BLaER1 (cell line): ENCODE data around the gene RPS19.

Experiments used
- H3K27ac ChIP-seq: shearing (Covaris generic); formaldehyde crosslinking; 2 replicates; pipeline ENCODE4 v1.8.1; 2022
- H3K27me3 ChIP-seq: shearing (Covaris generic); formaldehyde crosslinking; 2 replicates; pipeline ENCODE4 v1.8.1; 2022
- H3K36me3 ChIP-seq: shearing (Covaris generic); formaldehyde crosslinking; 2 replicates; pipeline ENCODE4 v1.8.1; 2022
- H3K4me1 ChIP-seq: shearing (Covaris generic); formaldehyde crosslinking; 2 replicates; pipeline ENCODE4 v1.8.1; 2022
- H3K4me2 ChIP-seq: shearing (Covaris generic); formaldehyde crosslinking; 2 replicates; pipeline ENCODE4 v1.8.1; 2022
- H3K4me3 ChIP-seq: shearing (Covaris generic); formaldehyde crosslinking; 2 replicates; pipeline ENCODE4 v1.8.1; 2022
- H3K9ac ChIP-seq: shearing (Covaris generic); formaldehyde crosslinking; 2 replicates; pipeline ENCODE4 v1.8.1; 2022
- H3K9me3 ChIP-seq: shearing (Covaris generic); formaldehyde crosslinking; 2 replicates; pipeline ENCODE4 v1.8.1; 2022
- H4K20me1 ChIP-seq: shearing (Covaris generic); formaldehyde crosslinking; 2 replicates; pipeline ENCODE4 v1.8.1; 2022
- Cebpa-rat ChIP-seq: shearing (Covaris generic); IDR thresholded peaks from 2 replicates; pipeline ENCODE4 v1.8.1; 2022

RPS19 gene

GRCh38 chr19:41883821-41884733 lies 24.0 kb downstream of the RPS19 start:
- Histone ChIP-seq H3K4me1 (peaks cover 79% of the 10 kb centered on the region), H3K36me3 (peaks cover 37% of the 10 kb centered on the region), H3K4me2 (peak overlapping the region; percentile 99), H3K9me3 (no peaks in the 10 kb centered on the region), H3K27me3 (no peaks in the 10 kb centered on the region), H4K20me1 (peaks cover 63% of the 10 kb centered on the region), H3K9ac (peak overlapping the region; percentile 88), H3K4me3 (peak overlapping the region; percentile 84), H3K27ac (peak overlapping the region; percentile 96)
- TF ChIP-seq Cebpa-rat, result no peak

DNA sequence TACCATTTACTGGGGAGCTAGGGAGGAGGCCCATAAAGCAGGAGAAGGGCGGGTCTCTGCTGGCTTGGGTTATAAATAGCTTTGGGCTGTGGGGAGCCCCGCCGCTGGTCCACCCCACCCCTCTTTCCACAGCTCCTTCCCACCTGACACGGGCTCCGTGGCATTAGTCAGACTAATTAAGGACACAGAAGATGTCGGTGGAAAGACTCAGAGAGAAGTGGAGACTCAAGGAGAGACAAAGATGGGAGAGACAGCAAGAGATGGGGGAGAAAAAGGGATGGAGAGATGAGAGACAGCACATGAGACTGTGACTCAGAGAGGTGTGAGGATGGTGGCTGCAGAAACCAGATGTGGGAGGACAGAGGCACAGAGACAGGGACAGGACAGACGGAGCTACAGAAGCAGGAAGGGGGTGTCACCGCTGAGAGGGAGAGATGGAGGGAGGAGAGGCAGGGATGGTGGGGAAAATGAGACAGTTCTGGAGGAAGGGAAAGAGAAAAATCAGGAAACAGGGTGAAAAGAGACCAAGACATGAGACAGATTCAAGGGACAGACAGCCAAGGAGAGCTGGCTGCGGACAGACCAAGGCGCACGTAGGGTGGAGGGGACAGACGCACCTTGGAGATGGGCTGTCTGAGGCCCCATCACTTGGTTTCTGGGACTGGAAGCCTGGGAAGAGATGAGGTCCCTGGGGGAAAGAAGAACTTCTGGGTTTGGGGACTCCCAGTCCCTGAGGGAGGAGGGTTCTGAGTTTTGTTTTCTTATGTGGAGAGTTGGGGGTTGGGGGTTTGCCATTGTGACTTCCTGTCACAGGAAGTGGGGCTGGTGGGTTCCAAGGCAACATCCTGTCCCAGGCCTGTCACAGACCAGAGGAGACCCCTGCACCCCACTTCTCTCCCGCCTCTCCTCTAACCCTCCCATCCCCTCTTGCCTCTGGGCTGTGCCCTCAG lies 27.0 kb downstream of the RPS19 start:
- peak overlapping the region; percentile 53 for H3K4me3 ChIP-seq
- peak overlapping the region; percentile 66 for H3K9ac ChIP-seq
- H3K4me1 ChIP-seq, result peaks cover 73% of the 10 kb centered on the region
- peak overlapping the region; percentile 79 for H3K27ac ChIP-seq
- H3K27me3 ChIP-seq, result no peaks in the 10 kb centered on the region
- H3K9me3 ChIP-seq, result no peaks in the 10 kb centered on the region
- peaks cover 49% of the 10 kb centered on the region for H3K36me3 ChIP-seq
- peaks cover 78% of the 10 kb centered on the region for H4K20me1 ChIP-seq
- peak overlapping the region; percentile 99 for H3K4me2 ChIP-seq
- no peak for TF ChIP-seq Cebpa-rat

- H4K20me1 ChIP-seq, result peaks cover 86% of the 10 kb centered on the region
- peak overlapping the region; percentile 53 for H3K4me3 ChIP-seq
- no peak for TF ChIP-seq Cebpa-rat
- peak overlapping the region; percentile 79 for H3K27ac ChIP-seq
- H3K4me1 ChIP-seq, result peaks cover 74% of the 10 kb centered on the region
- peak overlapping the region; percentile 99 for H3K4me2 ChIP-seq
- H3K27me3 ChIP-seq, result no peaks in the 10 kb centered on the region
- H3K36me3 ChIP-seq, result peaks cover 57% of the 10 kb centered on the region
- peak overlapping the region; percentile 66 for H3K9ac ChIP-seq
- H3K9me3 ChIP-seq, result no peaks in the 10 kb centered on the region
Measured at GRCh38 chr19:41887711-41888382, 27.8 kb downstream of the RPS19 start.

- no peak overlapping the region for H3K27ac ChIP-seq
- H3K4me3 ChIP-seq, result no peak overlapping the region
- TF ChIP-seq Cebpa-rat, result no peak
- peaks cover 79% of the 10 kb centered on the region for H3K4me1 ChIP-seq
- 0 out of 2 replicates have a peak overlapping the region, but pooled peaks have one; percentile 1 for H3K9ac ChIP-seq
- no peaks in the 10 kb centered on the region for H3K9me3 ChIP-seq
- peaks cover 86% of the 10 kb centered on the region for H4K20me1 ChIP-seq
- no peaks in the 10 kb centered on the region for H3K27me3 ChIP-seq
- H3K36me3 ChIP-seq, result peaks cover 60% of the 10 kb centered on the region
- H3K4me2 ChIP-seq, result no peak overlapping the region
Measured at GRCh38 chr19:41888926-41889325, 28.9 kb downstream of the RPS19 start.

DNA sequence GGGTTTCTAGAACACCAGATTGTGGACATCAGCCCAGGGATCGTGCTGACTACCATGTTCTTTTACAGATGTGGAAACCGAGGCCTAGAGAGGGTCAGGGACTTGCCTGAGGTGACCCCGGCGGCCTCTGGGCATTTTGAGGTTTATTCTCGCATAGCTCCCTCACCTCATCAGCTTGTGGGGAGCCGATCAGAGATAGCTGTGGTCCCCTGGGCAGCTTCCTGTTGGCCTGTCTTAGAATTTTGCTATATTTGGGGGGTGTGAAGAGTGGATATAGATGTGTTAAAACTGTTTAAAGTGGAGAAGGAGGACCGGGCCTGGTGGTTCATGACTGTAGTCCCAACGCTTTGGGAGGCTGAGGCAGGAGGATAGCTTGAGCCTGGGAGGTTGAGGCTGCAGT lies 29.8 kb downstream of the RPS19 start:
- Histone ChIP-seq H3K4me1 (peaks cover 78% of the 10 kb centered on the region), H3K27ac (no peak overlapping the region), H3K9me3 (no peaks in the 10 kb centered on the region), H3K4me2 (no peak overlapping the region), H3K27me3 (no peaks in the 10 kb centered on the region), H4K20me1 (peaks cover 80% of the 10 kb centered on the region), H3K36me3 (peaks cover 69% of the 10 kb centered on the region), H3K4me3 (no peak overlapping the region), H3K9ac (0 out of 2 replicates have a peak overlapping the region, but pooled peaks have one; percentile 1)
- no peak for TF ChIP-seq Cebpa-rat

GRCh38 chr19:41890936-41891335 lies 30.9 kb downstream of the RPS19 start:
- peaks cover 72% of the 10 kb centered on the region for H3K36me3 ChIP-seq
- H3K27me3 ChIP-seq, result no peaks in the 10 kb centered on the region
- no peak overlapping the region for H3K4me2 ChIP-seq
- H3K9ac ChIP-seq, result no peak overlapping the region
- no peaks in the 10 kb centered on the region for H3K9me3 ChIP-seq
- H4K20me1 ChIP-seq, result peaks cover 77% of the 10 kb centered on the region
- no peak overlapping the region for H3K27ac ChIP-seq
- H3K4me3 ChIP-seq, result no peak overlapping the region
- TF ChIP-seq Cebpa-rat, result no peak
- H3K4me1 ChIP-seq, result peaks cover 67% of the 10 kb centered on the region

- no peak overlapping the region for H3K9ac ChIP-seq
- H3K4me1 ChIP-seq, result peaks cover 53% of the 10 kb centered on the region
- H3K27ac ChIP-seq, result peak overlapping the region; percentile 39; the same call in 1 of the 2 replicates
- no peak overlapping the region for H3K4me3 ChIP-seq
- no peak overlapping the region; the same call in 1 of the 2 replicates for H3K4me2 ChIP-seq
- no peaks in the 10 kb centered on the region for H3K27me3 ChIP-seq
- no peak for TF ChIP-seq Cebpa-rat
- no peaks in the 10 kb centered on the region for H3K9me3 ChIP-seq
- peaks cover 78% of the 10 kb centered on the region for H3K36me3 ChIP-seq
- peaks cover 63% of the 10 kb centered on the region for H4K20me1 ChIP-seq
Measured at GRCh38 chr19:41892173-41892902, 32.3 kb downstream of the RPS19 start.

DNA sequence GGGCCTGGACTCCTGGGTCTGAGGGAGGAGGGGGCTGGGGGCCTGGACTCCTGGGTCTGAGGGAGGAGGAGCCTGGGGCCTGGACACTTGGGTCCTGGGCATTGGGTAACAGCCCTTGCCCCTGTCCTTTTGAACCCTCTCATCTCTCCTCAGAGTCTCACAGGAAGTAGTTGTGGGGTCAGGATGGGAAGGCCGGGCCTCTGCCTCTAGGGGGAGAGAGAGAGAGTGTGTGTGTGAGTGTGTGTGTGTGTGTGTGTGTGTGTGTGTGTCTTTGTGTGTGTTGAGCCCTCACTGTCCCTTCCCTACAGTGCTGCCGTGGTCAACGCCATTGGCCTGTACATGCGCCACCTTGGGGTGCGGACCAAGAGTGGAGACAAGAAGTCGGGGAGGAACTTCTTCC lies 33.8 kb downstream of the RPS19 start:
- peaks cover 57% of the 10 kb centered on the region for H4K20me1 ChIP-seq
- TF ChIP-seq Cebpa-rat, result no peak
- 0 out of 2 replicates have a peak overlapping the region, but pooled peaks have one; percentile 9 for H3K4me2 ChIP-seq
- peak overlapping the region; percentile 30; the same call in 1 of the 2 replicates for H3K27ac ChIP-seq
- no peak overlapping the region for H3K9ac ChIP-seq
- H3K4me1 ChIP-seq, result peaks cover 41% of the 10 kb centered on the region
- H3K27me3 ChIP-seq, result no peaks in the 10 kb centered on the region
- no peaks in the 10 kb centered on the region for H3K9me3 ChIP-seq
- H3K36me3 ChIP-seq, result peaks cover 82% of the 10 kb centered on the region
- no peak overlapping the region for H3K4me3 ChIP-seq

DNA sequence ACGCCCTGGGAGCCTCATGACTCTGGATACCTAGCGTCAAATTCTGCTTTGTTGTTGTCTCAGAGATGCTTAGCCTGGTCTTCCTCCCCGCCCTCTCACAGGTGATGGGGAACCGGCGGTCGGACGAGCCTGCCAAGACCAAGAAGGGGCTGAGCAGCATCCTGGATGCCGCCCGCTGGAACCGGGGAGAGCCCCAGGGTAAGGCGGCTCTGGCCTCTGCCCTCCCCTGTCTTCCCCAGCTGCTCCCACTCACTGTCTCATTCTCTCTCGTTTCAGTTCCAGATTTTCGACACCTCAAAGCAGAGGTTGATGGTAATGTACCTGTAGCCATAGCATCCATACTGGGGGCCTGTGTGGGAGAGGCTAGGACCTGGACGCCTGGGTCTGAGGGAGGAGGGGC lies 34.3 kb downstream of the RPS19 start:
- Histone ChIP-seq H4K20me1 (peaks cover 56% of the 10 kb centered on the region), H3K4me2 (0 out of 2 replicates have a peak overlapping the region, but pooled peaks have one; percentile 9), H3K9me3 (no peaks in the 10 kb centered on the region), H3K9ac (no peak overlapping the region), H3K4me3 (no peak overlapping the region), H3K27me3 (no peaks in the 10 kb centered on the region), H3K4me1 (peaks cover 36% of the 10 kb centered on the region), H3K36me3 (peaks cover 82% of the 10 kb centered on the region), H3K27ac (peak overlapping the region; percentile 30; the same call in 1 of the 2 replicates)
- TF ChIP-seq Cebpa-rat, result no peak
